Fibroblast of lung (primary cell): ENCODE results near the gene DEPDC5.

Source experiments
- EZH2 ChIP-seq: IDR thresholded peaks from 2 replicates; pipeline ENCODE4 v1.5.1; 2012; ENCODE audit warnings: low read length, control low read depth, mild to moderate bottlenecking; ENCODE audit errors: missing control alignments
- TF ChIP-seq, protein P1 (sequence below), 2 donors: IDR thresholded peaks in 1 of 2; conservative IDR thresholded peaks in 1 of 2; 1 replicate in 1 of 2; 2 replicates in 1 of 2; pipeline ENCODE4 v1.5.1; 2011 to 2012; ENCODE audit warnings: low read length in 2 of 2, control low read depth in 1 of 2, inconsistent platforms in 1 of 2, low read depth in 1 of 2, mild to moderate bottlenecking in 1 of 2

DNA sequence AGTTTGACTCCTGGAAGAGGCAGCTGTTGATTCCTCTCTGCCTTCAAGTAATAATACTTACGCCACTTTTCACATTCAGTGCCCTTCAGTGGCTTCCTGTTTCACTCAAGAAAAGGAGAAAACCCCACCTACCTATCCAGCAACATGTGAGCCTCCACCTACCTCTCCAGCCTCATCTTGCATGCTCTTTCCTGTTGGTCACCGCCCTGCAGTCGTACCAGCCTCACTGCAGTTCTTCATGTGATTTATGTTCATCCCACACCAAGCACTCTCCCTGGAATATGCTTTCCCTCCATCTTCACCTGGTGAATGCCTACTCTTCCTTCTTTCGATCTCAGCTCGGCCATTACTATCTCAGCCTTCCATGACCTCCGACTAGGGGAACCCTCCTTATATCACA is 168.7 kb downstream of the DEPDC5 start:
- TF ChIP-seq, protein P1, sequence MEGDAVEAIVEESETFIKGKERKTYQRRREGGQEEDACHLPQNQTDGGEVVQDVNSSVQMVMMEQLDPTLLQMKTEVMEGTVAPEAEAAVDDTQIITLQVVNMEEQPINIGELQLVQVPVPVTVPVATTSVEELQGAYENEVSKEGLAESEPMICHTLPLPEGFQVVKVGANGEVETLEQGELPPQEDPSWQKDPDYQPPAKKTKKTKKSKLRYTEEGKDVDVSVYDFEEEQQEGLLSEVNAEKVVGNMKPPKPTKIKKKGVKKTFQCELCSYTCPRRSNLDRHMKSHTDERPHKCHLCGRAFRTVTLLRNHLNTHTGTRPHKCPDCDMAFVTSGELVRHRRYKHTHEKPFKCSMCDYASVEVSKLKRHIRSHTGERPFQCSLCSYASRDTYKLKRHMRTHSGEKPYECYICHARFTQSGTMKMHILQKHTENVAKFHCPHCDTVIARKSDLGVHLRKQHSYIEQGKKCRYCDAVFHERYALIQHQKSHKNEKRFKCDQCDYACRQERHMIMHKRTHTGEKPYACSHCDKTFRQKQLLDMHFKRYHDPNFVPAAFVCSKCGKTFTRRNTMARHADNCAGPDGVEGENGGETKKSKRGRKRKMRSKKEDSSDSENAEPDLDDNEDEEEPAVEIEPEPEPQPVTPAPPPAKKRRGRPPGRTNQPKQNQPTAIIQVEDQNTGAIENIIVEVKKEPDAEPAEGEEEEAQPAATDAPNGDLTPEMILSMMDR (conservative IDR thresholded peaks at IDR 0.05 in 1 of 2, IDR thresholded peaks at IDR 0.05 in 1 of 2; ENCODE audit: low read depth in 1 of 2, low read length in 2 of 2) = no peak
- TF ChIP-seq EZH2 = no peak
